ENCODE data around the gene ADAM33.

DNA sequence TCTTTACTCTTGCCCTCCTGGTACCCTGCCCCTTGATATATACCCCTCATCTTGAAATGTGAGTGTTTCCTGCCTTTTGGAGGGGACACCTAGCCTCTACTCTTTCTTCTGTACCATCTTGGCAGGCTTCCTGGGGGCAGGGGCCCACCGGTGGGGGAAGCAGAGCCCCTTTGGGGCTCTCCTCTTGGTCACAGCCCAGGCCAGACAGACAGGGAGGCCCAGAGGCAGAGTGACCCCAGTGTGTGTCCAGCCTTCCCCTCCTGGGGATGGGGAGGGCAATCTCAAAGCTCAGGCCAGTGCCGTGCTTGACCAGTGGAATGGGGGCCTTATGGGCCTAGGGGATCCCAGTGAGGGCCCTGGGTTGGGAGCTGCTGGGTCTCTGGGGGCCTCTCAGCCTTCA, 3.6 kb downstream of the ADAM33 start:
- TF ChIP-seq, protein P1, sequence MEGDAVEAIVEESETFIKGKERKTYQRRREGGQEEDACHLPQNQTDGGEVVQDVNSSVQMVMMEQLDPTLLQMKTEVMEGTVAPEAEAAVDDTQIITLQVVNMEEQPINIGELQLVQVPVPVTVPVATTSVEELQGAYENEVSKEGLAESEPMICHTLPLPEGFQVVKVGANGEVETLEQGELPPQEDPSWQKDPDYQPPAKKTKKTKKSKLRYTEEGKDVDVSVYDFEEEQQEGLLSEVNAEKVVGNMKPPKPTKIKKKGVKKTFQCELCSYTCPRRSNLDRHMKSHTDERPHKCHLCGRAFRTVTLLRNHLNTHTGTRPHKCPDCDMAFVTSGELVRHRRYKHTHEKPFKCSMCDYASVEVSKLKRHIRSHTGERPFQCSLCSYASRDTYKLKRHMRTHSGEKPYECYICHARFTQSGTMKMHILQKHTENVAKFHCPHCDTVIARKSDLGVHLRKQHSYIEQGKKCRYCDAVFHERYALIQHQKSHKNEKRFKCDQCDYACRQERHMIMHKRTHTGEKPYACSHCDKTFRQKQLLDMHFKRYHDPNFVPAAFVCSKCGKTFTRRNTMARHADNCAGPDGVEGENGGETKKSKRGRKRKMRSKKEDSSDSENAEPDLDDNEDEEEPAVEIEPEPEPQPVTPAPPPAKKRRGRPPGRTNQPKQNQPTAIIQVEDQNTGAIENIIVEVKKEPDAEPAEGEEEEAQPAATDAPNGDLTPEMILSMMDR (IDR thresholded peaks at IDR 0.05; ENCODE audit: low read length): no peak
- TF ChIP-seq EZH2phosphoT487 (IDR thresholded peaks at IDR 0.05; ENCODE audit: low read length): no peak
- TF ChIP-seq EZH2 (optimal IDR thresholded peaks at IDR 0.05; ENCODE audit: low read depth, low read length): no peak
